Ishikawa (cell line): ENCODE data around the gene TEAD1.

Experiments
- CEBPB ChIP-seq: IDR thresholded peaks from 2 replicates; pipeline ENCODE4 v1.6.1; 2012
- CREB1 ChIP-seq: IDR thresholded peaks from 2 replicates; pipeline ENCODE4 v1.6.1; 2012; ENCODE audit warnings: low read depth
- EP300 ChIP-seq: IDR thresholded peaks from 2 replicates; pipeline ENCODE4 v1.6.1; 2012; ENCODE audit warnings: borderline replicate concordance
- RAD21 ChIP-seq: IDR thresholded peaks from 2 replicates; pipeline ENCODE4 v1.6.1; 2012; ENCODE audit warnings: low read depth
- TAF1 ChIP-seq: IDR thresholded peaks from 2 replicates; pipeline ENCODE4 v1.6.1; 2012; ENCODE audit warnings: low read depth, mild to moderate bottlenecking
- USF1 ChIP-seq: IDR thresholded peaks from 2 replicates; pipeline ENCODE4 v1.6.1; 2012
- YY1 ChIP-seq: IDR thresholded peaks from 2 replicates; pipeline ENCODE4 v1.6.1; 2012; ENCODE audit warnings: low read depth

- no peak for TF ChIP-seq TAF1
- no peak for TF ChIP-seq YY1
- no peak for TF ChIP-seq USF1
- TF ChIP-seq RAD21: no peak
- no peak for TF ChIP-seq EP300
- no peak for TF ChIP-seq CREB1
- TF ChIP-seq CEBPB: no peak
Measured at GRCh38 chr11:12905435-12905834, 231.2 kb downstream of the TEAD1 start.
